H9 (cell line): Measurements from ENCODE around the gene MACROD1. TPM values are rescaled to one million over a fixed set of nuclear protein-coding genes. Genes with fewer than 3 reads are reported as not detected.

Experiments used
- DNase-seq: peaks from one replicate; pipeline ENCODE4 v3.0.0-alpha.2; 2017
- H2AFZ ChIP-seq: one replicate; pipeline ENCODE4 v1.6.1; 2013; ENCODE audit warnings: mild to moderate bottlenecking, low read length, control low read depth, moderate library complexity
- H2AK5ac ChIP-seq: 2 replicates; pipeline ENCODE4 v1.6.1; 2013; ENCODE audit warnings: low read length, control low read depth, mixed read lengths; ENCODE audit not compliant: insufficient read length
- H2BK120ac ChIP-seq: one replicate; pipeline ENCODE4 v1.6.1; 2013; ENCODE audit warnings: low read depth, mild to moderate bottlenecking, low read length, control low read depth, inconsistent platforms; ENCODE audit not compliant: poor library complexity, severe bottlenecking
- H2BK12ac ChIP-seq: 2 replicates; pipeline ENCODE4 v1.6.1; 2013; ENCODE audit warnings: low read length, control low read depth, mixed read lengths, low read depth; ENCODE audit not compliant: insufficient read length
- H2BK15ac ChIP-seq: 2 replicates; pipeline ENCODE4 v1.6.1; 2013; ENCODE audit warnings: low read depth, low read length, control low read depth
- H2BK20ac ChIP-seq: one replicate; pipeline ENCODE4 v1.6.1; 2013; ENCODE audit warnings: low read depth, mild to moderate bottlenecking, low read length, control low read depth, inconsistent platforms; ENCODE audit not compliant: poor library complexity, severe bottlenecking
- H2BK5ac ChIP-seq: 2 replicates; pipeline ENCODE4 v1.6.1; 2013; ENCODE audit warnings: low read length, control low read depth, mixed read lengths; ENCODE audit not compliant: insufficient read length
- H3K14ac ChIP-seq: 2 replicates; pipeline ENCODE4 v1.6.1; 2013; ENCODE audit warnings: low read length, control low read depth; ENCODE audit not compliant: insufficient read depth
- H3K18ac ChIP-seq: 2 replicates; pipeline ENCODE4 v1.6.1; 2013; ENCODE audit warnings: low read depth, mild to moderate bottlenecking, mixed read lengths, low read length, control low read depth; ENCODE audit not compliant: insufficient read length
- H3K23ac ChIP-seq: 2 replicates; pipeline ENCODE4 v1.6.1; 2013; ENCODE audit warnings: low read length, control low read depth, mixed read lengths, low read depth; ENCODE audit not compliant: insufficient read length
- H3K23me2 ChIP-seq: 2 replicates; pipeline ENCODE4 v1.6.1; 2013; ENCODE audit warnings: low read depth, mild to moderate bottlenecking, mixed read lengths, low read length, control low read depth; ENCODE audit not compliant: insufficient read length, poor library complexity, severe bottlenecking
- H3K27ac ChIP-seq: 2 replicates; pipeline ENCODE4 v1.5.1; 2013; ENCODE audit warnings: low read length, control low read depth, mixed read lengths, low read depth; ENCODE audit not compliant: insufficient read length
- H3K27me3 ChIP-seq: 2 replicates; pipeline ENCODE4 v1.6.1; 2013; ENCODE audit warnings: low read length, control low read depth, inconsistent platforms; ENCODE audit not compliant: insufficient read depth
- H3K4ac ChIP-seq: 2 replicates; pipeline ENCODE4 v1.6.1; 2013; ENCODE audit warnings: low read depth, mild to moderate bottlenecking, control low read depth, inconsistent platforms, low read length, moderate library complexity
- H3K4me1 ChIP-seq: 2 replicates; pipeline ENCODE4 v1.6.1; 2013; ENCODE audit warnings: low read length, control low read depth, inconsistent platforms; ENCODE audit not compliant: insufficient read depth
- H3K4me2 ChIP-seq: 2 replicates; pipeline ENCODE4 v1.6.1; 2013; ENCODE audit warnings: low read length, control low read depth, mixed read lengths; ENCODE audit not compliant: insufficient read length, insufficient read depth
- H3K56ac ChIP-seq: 2 replicates; pipeline ENCODE4 v1.6.1; 2013; ENCODE audit warnings: low read depth, mild to moderate bottlenecking, mixed read lengths, low read length, control low read depth; ENCODE audit not compliant: insufficient read length
- H3K79me1 ChIP-seq: 2 replicates; pipeline ENCODE4 v1.6.1; 2013; ENCODE audit warnings: low read depth, mild to moderate bottlenecking, moderate library complexity, low read length, control low read depth, inconsistent platforms; ENCODE audit not compliant: insufficient read depth, poor library complexity, severe bottlenecking
- H3K79me2 ChIP-seq: 2 replicates; pipeline ENCODE4 v1.6.1; 2013; ENCODE audit warnings: low read length, control low read depth, inconsistent platforms; ENCODE audit not compliant: insufficient read depth
- H3K9ac ChIP-seq: 2 replicates; pipeline ENCODE4 v1.6.1; 2013; ENCODE audit warnings: low read length, control low read depth, mixed read lengths; ENCODE audit not compliant: insufficient read length; ENCODE audit errors: extremely low read depth
- H3K9me3 ChIP-seq: one replicate; pipeline ENCODE4 v1.6.1; 2013; ENCODE audit warnings: low read depth, low read length, inconsistent platforms; ENCODE audit not compliant: control insufficient read depth
- H3T11ph ChIP-seq: one replicate; pipeline ENCODE4 v1.6.1; 2013; ENCODE audit warnings: mild to moderate bottlenecking, low read length, control low read depth, inconsistent platforms
- H4K20me1 ChIP-seq: one replicate; pipeline ENCODE4 v1.6.1; 2013; ENCODE audit not compliant: control insufficient read depth, insufficient read length, insufficient read depth
- H4K5ac ChIP-seq: 2 replicates; pipeline ENCODE4 v1.6.1; 2013; ENCODE audit warnings: low read depth, mild to moderate bottlenecking, mixed read lengths, low read length, control low read depth; ENCODE audit not compliant: insufficient read length
- H4K8ac ChIP-seq: replicated peaks from 2 replicates; pipeline ENCODE4 v1.6.1; 2013; ENCODE audit warnings: low read length, control low read depth, mixed read lengths, low read depth; ENCODE audit not compliant: insufficient read length
- H4K91ac ChIP-seq: 2 replicates; pipeline ENCODE4 v1.6.1; 2013; ENCODE audit warnings: low read depth, mild to moderate bottlenecking, moderate library complexity, mixed read lengths, low read length, control low read depth; ENCODE audit not compliant: insufficient read length
- H3K27ac Mint-ChIP-seq, 3 experiments: 2 replicates in 2 of 3; 3 replicates in 1 of 3; pipeline ENCODE4 v1.8.0; 2020 to 2021; ENCODE audit warnings: mixed read lengths in 3 of 3, mild to moderate bottlenecking in 1 of 3, moderate library complexity in 1 of 3
- H3K27me3 Mint-ChIP-seq: 2 replicates; pipeline ENCODE4 v1.8.0; 2021; ENCODE audit warnings: low read depth, mild to moderate bottlenecking, moderate library complexity, mixed read lengths
- H3K36me3 Mint-ChIP-seq, 3 experiments: 2 replicates in 2 of 3; 3 replicates in 1 of 3; pipeline ENCODE4 v1.8.0; 2020 to 2021; ENCODE audit warnings: low read depth in 3 of 3, mixed read lengths in 3 of 3; ENCODE audit not compliant: insufficient read depth in 1 of 3
- H3K4me1 Mint-ChIP-seq, 2 experiments: 2 replicates each; pipeline ENCODE4 v1.8.0; 2020; ENCODE audit warnings: mixed read lengths in 2 of 2
- H3K4me3 Mint-ChIP-seq, 2 experiments: 2 replicates in 1 of 2; 3 replicates in 1 of 2; pipeline ENCODE4 v1.8.0; 2020 to 2021; ENCODE audit warnings: mild to moderate bottlenecking in 2 of 2, mixed read lengths in 2 of 2, moderate library complexity in 1 of 2
- H3K9me3 Mint-ChIP-seq, 2 experiments: 2 replicates in 1 of 2; 3 replicates in 1 of 2; pipeline ENCODE4 v1.8.0; 2020; ENCODE audit warnings: mild to moderate bottlenecking in 2 of 2, mixed read lengths in 2 of 2, moderate library complexity in 1 of 2
- WGBS: extraction: QIAGEN DNeasy Blood & Tissue Kit; methylation state at CpG from one replicate; pipeline ENCODE4 v1.1.7; 2013; ENCODE audit warnings: missing lambda C conversion rate, low lambda C conversion rate, mixed read lengths; ENCODE audit not compliant: insufficient read length; ENCODE audit errors: extremely low coverage; 5-methylcytosine and 5-hydroxymethylcytosine counted together
- total RNA-seq: library from RNA; stranded (reverse); gene quantifications from 2 replicates; pipeline ENCODE4 v1.2.1, GENCODE V29; 2021
- TF ChIP-seq, protein P1 (sequence below): fragments of 200-600 bp; sonication (generic); conservative IDR thresholded peaks from 3 replicates; pipeline ENCODE4 v1.8.0; 2021; ENCODE audit warnings: antibody characterized with exemption, mild to moderate bottlenecking

MACROD1 gene
- total RNA-seq, 1 experiment from 2014 or later: 21.2 TPM

DNA sequence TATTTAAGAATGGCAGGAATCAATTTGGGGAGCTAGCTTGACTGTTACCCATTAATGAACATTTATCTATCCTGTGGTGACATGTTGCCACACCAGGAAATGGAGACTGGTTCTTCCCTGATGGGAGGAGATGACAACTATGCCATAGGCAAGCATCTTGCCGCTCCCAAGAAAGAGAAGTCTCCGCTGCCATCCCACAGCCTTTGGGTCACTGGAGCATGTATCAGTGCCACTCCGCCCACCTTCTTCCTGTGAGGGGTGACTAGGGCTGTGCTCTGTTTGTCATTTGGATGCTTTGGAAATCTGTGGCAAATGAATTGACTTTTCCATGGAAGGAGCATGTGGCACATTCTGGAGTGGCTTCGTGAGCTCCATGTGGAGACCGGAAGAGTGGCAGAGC lies 26.5 kb upstream of the MACROD1 start:
- H3K23me2 ChIP-seq: no peaks in the 10 kb centered on the region
- H3K23ac ChIP-seq: no peak overlapping the region
- H2BK15ac ChIP-seq: no peak overlapping the region
- no peak overlapping the region for H2AFZ ChIP-seq
- H3K79me1 ChIP-seq: peaks cover 5% of the 10 kb centered on the region
- no peak overlapping the region for H2BK20ac ChIP-seq
- Mint-ChIP-seq H3K9me3 (no peaks in the 10 kb centered on the region), H3K4me1 (0 out of 4 replicates have a peak, but pooled peaks cover 0 to 3% of the 10 kb centered on the region in 2 experiments), H3K36me3 (peaks cover 60 to 80% (median 74%) of the 10 kb centered on the region in 3 experiments; a peak in 6 of 7 replicates), H3K4me3 (no peak overlapping the region), H3K27ac (no peak overlapping the region; a peak in 1 of 7 replicates), H3K27me3 (no peaks in the 10 kb centered on the region)
- TF ChIP-seq, protein P1, sequence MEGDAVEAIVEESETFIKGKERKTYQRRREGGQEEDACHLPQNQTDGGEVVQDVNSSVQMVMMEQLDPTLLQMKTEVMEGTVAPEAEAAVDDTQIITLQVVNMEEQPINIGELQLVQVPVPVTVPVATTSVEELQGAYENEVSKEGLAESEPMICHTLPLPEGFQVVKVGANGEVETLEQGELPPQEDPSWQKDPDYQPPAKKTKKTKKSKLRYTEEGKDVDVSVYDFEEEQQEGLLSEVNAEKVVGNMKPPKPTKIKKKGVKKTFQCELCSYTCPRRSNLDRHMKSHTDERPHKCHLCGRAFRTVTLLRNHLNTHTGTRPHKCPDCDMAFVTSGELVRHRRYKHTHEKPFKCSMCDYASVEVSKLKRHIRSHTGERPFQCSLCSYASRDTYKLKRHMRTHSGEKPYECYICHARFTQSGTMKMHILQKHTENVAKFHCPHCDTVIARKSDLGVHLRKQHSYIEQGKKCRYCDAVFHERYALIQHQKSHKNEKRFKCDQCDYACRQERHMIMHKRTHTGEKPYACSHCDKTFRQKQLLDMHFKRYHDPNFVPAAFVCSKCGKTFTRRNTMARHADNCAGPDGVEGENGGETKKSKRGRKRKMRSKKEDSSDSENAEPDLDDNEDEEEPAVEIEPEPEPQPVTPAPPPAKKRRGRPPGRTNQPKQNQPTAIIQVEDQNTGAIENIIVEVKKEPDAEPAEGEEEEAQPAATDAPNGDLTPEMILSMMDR: no peak
- H3T11ph ChIP-seq: no peak overlapping the region
- no peaks in the 10 kb centered on the region for H3K27me3 ChIP-seq
- H3K14ac ChIP-seq: no peak overlapping the region
- no peak overlapping the region for H3K9ac ChIP-seq
- H4K5ac ChIP-seq: no peak overlapping the region
- no peak overlapping the region for H2BK12ac ChIP-seq
- no peak overlapping the region for H4K8ac ChIP-seq
- H3K27ac ChIP-seq: no peak overlapping the region
- H3K18ac ChIP-seq: no peak overlapping the region
- no peak overlapping the region for H4K91ac ChIP-seq
- peaks cover 3% of the 10 kb centered on the region for H4K20me1 ChIP-seq
- H3K79me2 ChIP-seq: peaks cover 21% of the 10 kb centered on the region; the same call in 1 of the 2 replicates
- WGBS: no CpG with 5 or more reads among the region's 5 CpGs
- no peak for DNase-seq
- H2BK120ac ChIP-seq: no peak overlapping the region
- H3K9me3 ChIP-seq: no peaks in the 10 kb centered on the region
- no peak overlapping the region for H3K4ac ChIP-seq
- no peaks in the 10 kb centered on the region for H3K4me1 ChIP-seq
- H2AK5ac ChIP-seq: no peak overlapping the region
- no peak overlapping the region for H2BK5ac ChIP-seq
- H3K4me2 ChIP-seq: no peak overlapping the region
- no peak overlapping the region for H3K56ac ChIP-seq
